Measurements from ENCODE around the gene HELZ2. TPM values are rescaled to one million over a fixed set of nuclear protein-coding genes. Genes with fewer than 3 reads are reported as not detected.

Gene HELZ2
- total and polyA plus RNA-seq, 2 of the 4 experiments (the other 2 are of a cell fraction), result 4.7 to 10.6 TPM

- dilution Hi-C loops (cut with HindIII; ENCODE audit: low sequenced_read_pairs, unreplicated experiment), result no loop called here
- in situ Hi-C loops (cut with MboI; ENCODE audit: low sequenced_read_pairs), result no loop called here
These were observed 24.7 kb upstream of the HELZ2 start for GRCh38 chr20:63598479-63599395.

More at GRCh38 chr20:63598479-63599395, 24.7 kb upstream of the HELZ2 start:
- Histone ChIP-seq H2BK120ac (ENCODE audit: low read depth, low read length) (no peak overlapping the region), H2BK20ac (ENCODE audit: low read depth, low read length) (no peak overlapping the region), H3K4me3 (ENCODE audit: insufficient read depth, low read depth, low read length) (no peak overlapping the region), H4K5ac (ENCODE audit: low read depth, low read length) (no peak overlapping the region), H3K23ac (ENCODE audit: low read depth, low read length) (no peak overlapping the region), H2AFZ (replicated peaks; ENCODE audit: low read length, poor library complexity) (no peak overlapping the region), H4K20me1 (ENCODE audit: insufficient read depth, low read length) (peaks cover 4% of the 10 kb centered on the region; the same call in 1 of the 2 replicates), H2BK15ac (ENCODE audit: low read depth, low read length) (no peak overlapping the region), H2AK5ac (ENCODE audit: low read depth, low read length) (no peak overlapping the region), H3K14ac (replicated peaks; ENCODE audit: low read depth, low read length) (no peak overlapping the region), H3K79me1 (ENCODE audit: low read depth in 1 of 2, low read length in 2 of 2) (peaks cover 10 to 23% of the 10 kb centered on the region in 2 experiments; a peak in 3 of 4 replicates), H3K56ac (ENCODE audit: extremely low read depth, insufficient read depth, low read length) (no peak overlapping the region), H4K91ac (ENCODE audit: insufficient read depth, low read depth, low read length) (no peak overlapping the region), H3K4ac (ENCODE audit: low read depth, low read length) (no peak overlapping the region), H3K27me3 (ENCODE audit: control insufficient read depth, insufficient read depth, low read length) (no peaks in the 10 kb centered on the region), H3K4me2 (ENCODE audit: low read depth, low read length) (no peak overlapping the region), H2AK9ac (replicated peaks; ENCODE audit: low read depth, low read length, poor library complexity) (no peak overlapping the region), H3K9me1 (ENCODE audit: insufficient read depth, low read length) (peaks cover 4% of the 10 kb centered on the region; the same call in 1 of the 2 replicates), H3K9me3 (ENCODE audit: control insufficient read depth, insufficient read depth, low read length) (no peaks in the 10 kb centered on the region), H3K36me3 (ENCODE audit: control insufficient read depth, insufficient read depth, low read length) (peaks cover 45% of the 10 kb centered on the region), H3K9ac (ENCODE audit: low read depth, low read length) (no peak overlapping the region), H4K8ac (ENCODE audit: low read depth in 2 of 2, low read length in 2 of 2) (no peak overlapping the region), H3K18ac (ENCODE audit: low read depth, low read length) (no peak overlapping the region), H3K27ac (ENCODE audit: insufficient read depth, low read length) (no peak overlapping the region), H2BK5ac (ENCODE audit: low read depth, low read length, poor library complexity, severe bottlenecking) (no peak overlapping the region), H3K4me1 (ENCODE audit: control insufficient read depth, insufficient read depth, low read length) (peaks cover 7% of the 10 kb centered on the region)
- CTCF ChIA-PET, result no interaction called here
- no TSS peak for BruUV-seq (replicated peaks)
- WGBS, 2 experiments (ENCODE audit: extremely low coverage in 2 of 2, insufficient read length in 1 of 2), result 87% methylated on average over 20 of the region's 33 CpGs; no CpG with 5 or more reads in 1 of the 2 experiments
- intact Hi-C loops (cut with micrococcal nuclease), result no loop called here
- no peak for DNase-seq
- POLR2A ChIA-PET (ENCODE audit: unreplicated experiment), result no interaction called here
- TF ChIP-seq FOS (IDR thresholded peaks at IDR 0.05; ENCODE audit: low read depth, low read length) (no peak), BHLHE40 (IDR thresholded peaks at IDR 0.05; ENCODE audit: low read depth, low read length) (no peak), NFE2L2 (IDR thresholded peaks at IDR 0.05; ENCODE audit: low read depth, low read length) (no peak), MXI1 (IDR thresholded peaks at IDR 0.05; ENCODE audit: borderline replicate concordance, low read depth, low read length) (no peak), RCOR1 (IDR thresholded peaks at IDR 0.05; ENCODE audit: insufficient replicate concordance, low read length) (no peak)
- ATAC-seq (ENCODE audit: low read depth), result no peak
